ENCODE measurements around the gene DYNC1H1. TPM values are rescaled to one million over a fixed set of nuclear protein-coding genes. Genes with fewer than 3 reads are reported as not detected.
A peak's percentile ranks its signal among the peaks of the same experiment; 100 is the strongest.

The DYNC1H1 gene
- total RNA-seq, 2 donors from 2014 or later, result 421 to 510 TPM

DNA sequence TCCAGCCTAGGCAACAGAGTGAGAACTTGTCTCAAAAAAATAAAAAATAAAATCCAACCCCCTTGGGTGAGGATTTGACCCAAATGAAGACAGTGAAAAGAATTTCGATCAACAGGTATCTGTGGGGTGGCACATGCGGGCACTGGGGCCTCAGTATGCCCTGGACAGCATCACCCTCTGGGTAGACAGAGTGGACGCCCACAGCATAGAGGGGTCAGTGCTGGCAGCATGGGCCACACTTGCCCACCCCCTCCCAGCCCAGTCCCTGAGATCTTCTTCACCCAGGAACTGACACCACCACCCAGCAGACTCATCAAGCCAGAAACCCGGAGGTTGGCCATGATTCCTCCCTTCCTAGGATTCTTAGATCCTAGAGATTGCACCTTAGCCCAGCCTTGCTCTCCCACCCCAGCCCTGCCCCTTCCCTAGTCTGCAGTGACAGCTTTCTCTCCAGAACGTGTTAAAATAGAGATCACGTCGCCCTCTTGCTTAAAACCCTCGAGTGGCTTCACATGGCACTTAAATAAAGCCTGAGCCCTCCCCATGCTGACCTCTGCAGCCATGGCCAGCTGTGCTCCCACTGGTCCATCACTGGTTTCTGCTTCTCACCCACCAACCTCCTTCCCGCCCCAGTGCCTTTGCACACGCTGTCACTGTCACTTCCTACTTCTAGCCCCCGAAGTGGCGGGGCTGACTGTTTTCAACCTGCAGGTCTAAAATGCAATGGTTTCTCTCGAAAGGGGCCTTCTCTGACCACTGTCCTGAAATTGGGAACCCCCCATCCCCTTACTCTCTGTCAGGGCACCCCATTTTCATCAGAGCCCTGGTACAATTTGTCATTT lies 26.2 kb upstream of the DYNC1H1 start:
- DNase-seq (ENCODE audit: low spot score), result peak; percentile 76
- intact Hi-C loops (cut with DNase I), result no loop called here

DNA sequence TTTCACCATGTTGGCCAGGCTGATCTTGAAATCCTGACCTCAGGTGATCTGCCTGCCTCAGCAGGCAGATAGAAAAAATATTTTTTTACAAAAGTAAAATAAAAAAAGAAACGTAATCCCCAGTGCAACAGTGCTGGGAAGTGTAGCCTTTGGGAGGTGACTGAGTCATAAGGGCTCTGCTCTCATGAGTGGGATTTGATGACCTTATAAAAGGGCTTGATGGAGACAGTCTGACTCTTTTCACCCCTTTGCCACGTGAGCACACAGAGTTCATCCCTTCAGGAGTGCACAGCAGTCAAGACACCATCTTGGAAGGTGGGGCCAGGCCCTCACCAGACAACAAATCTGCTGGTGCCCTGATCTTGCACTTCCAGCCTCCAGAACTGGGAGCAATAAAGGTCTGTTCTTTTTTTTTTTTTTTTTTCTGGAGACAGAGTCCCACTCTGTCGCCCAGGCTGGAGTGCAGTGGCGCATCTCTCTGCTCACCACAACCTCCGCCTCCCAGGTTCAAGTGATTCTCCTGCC lies 24.7 kb upstream of the DYNC1H1 start:
- intact Hi-C loops (cut with DNase I), result no loop called here
- peak; percentile 8 for DNase-seq (ENCODE audit: low spot score)

DNA sequence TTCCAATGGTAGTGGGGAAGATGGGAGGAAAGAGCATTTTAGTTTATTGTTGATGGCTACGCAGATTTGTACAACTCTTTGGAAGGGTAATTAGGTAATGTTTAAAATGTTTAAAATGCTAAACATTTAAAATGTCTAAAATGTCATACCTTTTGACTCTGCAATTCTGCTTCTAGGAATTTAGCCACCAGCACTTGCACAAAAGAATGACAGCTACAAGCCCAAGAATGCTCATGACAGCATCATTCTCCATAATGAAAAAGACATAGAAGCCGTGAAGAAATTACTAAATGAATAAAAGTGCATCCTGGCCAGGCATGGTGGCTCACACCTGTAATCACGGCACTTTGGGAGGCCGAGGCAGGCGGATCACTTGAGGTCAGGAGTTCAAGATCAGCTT lies 19.9 kb upstream of the DYNC1H1 start:
- DNase-seq (ENCODE audit: low spot score), result no peak
- intact Hi-C loops (cut with DNase I), result no loop called here

DNA sequence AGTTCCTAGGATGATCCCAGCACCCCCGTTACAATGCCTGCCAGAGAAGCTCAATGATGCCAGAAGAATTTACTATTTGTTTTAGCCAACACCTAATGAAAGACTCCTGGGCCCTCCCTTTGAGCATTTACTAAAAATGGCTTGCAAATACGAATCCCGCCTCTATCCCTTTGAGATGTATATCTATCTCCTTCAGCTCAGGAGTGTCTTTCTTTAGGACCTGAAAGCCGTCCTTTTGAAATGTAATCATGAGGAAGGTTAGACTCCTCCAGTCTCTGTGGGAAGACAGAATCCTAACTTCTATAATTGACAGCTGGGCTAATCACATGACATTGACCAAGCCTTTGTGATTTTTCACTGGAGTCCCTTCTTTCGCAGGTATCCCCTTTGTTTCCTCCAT lies 19.2 kb upstream of the DYNC1H1 start:
- intact Hi-C loops (cut with DNase I), result no loop called here
- no peak for DNase-seq (ENCODE audit: low spot score)

DNA sequence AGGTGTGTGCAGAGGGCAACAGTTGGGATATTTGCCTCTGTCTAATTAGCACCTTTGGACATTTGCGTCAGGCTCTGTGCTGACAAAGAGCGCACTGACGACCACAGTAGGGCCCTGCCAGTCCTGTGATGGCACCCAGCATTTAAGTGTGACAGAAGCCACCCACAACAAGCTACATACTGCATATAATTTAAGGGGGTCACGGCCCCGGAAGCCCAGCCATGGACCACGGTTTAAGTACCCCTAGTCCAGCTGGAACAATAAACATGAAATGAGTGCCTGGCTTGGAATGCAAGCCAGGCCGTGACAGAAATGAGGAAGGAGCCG lies 16.8 kb upstream of the DYNC1H1 start:
- DNase-seq (ENCODE audit: low spot score), result no peak
- intact Hi-C loops (cut with DNase I), result no loop called here

DNA sequence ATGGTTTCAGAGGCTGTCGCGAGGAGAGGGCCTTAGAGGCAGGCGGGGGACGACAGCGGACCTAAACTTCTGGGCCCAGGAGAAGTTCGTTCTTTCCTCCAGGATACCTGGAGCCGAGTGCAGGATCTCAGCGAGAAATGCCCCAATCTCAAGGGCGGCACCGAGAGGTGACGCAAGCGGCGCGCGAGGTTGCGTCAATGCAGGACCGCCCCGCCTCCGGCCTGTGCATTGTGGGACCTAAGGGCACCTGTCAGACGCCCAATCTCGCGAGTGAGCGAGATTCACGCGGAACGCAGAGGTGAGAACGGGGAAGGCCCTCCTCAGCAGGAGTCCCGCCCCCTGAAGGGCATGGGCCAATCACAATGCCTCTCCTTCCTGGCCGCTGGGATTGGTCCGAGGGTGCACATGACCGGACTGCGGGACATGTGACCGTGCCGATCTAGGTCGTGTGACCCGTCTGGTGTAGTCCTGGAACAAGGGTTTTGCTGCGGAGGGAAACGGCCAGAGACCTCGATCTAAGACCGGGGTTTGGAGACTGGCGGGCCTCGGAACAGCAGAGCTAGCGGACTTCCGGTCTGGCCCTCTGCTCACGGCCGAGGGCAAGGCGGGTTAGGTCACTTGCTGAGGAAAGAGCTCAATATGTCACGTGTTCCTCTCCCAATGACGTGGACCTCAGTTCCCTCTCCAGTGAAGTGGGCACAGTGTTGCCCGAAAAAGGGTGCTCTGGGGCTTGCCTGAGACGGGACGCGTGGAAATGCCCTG lies 16.3 kb upstream of the DYNC1H1 start:
- intact Hi-C loops (cut with DNase I), result no loop called here
- peak; percentile 100 for DNase-seq (ENCODE audit: low spot score)

DNA sequence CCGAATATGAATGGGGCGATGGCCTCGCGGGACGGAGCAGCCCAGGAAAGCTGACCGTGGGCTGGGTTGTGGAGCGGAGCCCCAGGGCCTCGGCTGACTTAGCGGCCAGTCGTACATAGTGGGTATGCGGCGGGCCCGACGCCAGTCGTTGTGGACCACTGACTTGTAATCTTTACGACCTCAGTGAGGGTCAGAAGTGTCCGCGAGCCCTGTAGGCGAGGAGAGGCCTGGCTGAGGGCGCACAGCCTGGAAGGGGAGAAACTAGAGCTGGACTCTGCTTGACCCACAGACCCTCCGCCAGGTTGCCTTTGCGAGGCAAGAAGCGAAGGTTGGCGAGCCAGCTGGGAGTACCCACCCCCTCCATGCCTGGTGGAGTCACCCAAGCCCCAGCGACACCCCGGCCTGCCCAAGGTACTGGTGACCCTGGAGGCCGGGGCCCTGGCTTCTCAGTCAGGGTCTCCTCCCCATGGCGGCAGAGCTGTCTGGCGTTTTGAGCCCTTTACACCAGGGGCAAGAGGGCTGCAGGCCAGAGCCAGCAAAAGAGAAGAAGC lies 15.6 kb upstream of the DYNC1H1 start:
- DNase-seq (ENCODE audit: low spot score), result peak; percentile 83
- intact Hi-C loops (cut with DNase I), result no loop called here

DNA sequence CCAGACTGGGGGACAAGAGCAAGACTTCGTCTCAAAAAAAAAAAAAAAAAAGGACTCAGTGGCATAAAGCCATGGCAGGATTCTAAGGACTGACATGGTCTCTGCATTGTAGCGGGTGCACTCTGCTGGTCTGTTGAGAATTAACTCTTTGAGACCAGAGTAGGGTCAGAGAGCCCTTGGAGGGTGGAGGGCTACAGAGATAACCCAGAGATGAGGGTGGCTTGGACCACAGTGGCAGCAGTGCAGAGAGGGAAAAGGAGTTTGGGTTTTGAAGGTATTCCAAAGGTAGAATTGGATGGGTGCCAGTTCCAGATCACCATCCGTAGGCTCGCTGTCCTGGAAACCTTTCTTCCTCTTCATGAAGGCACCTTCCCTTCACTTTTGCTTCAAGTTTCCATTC lies 14.3 kb upstream of the DYNC1H1 start:
- intact Hi-C loops (cut with DNase I), result loop anchor here in 1 of 2 donors (10.0 kb wide), 1 partner anchor 145 kb away; no protein-coding TSS in a partner anchor
- no peak for DNase-seq (ENCODE audit: low spot score)

DNA sequence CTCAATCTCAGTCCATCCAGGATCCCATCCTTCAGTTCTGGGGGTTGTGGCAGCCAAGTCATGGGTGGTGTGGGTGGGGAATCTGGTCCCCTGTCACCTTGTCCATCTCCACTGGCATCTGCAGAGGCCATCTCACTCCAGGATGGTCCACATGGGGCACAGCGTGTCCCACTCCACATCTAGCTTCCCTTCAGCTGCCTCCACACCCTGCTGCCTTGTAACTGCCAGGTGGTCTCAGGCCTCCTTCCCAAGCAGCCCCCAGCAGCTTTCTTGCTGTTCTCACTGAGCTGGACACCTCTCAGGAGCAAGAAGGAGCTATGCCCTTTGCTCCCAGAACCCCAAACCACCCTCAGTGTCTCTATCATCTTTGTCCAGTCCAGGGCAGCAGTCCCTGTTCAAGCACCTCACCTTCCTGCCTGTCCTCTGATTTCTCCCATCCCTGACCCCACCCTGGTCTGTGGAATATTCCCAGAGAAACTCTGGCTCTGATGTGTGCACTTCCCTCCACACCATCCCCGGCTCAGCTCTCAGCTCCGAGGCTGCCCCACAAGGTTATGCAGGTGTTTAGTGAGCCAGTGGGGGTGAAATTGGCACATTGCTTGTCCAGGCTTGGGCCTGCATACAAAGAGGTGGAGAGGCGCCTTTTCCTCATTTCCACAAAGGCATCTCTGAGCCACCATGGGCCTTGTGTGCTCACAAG lies 13.7 kb upstream of the DYNC1H1 start:
- peak; percentile 45 for DNase-seq (ENCODE audit: low spot score)
- intact Hi-C loops (cut with DNase I), result loop anchor here in 1 of 2 donors (10.0 kb wide), 1 partner anchor 144 kb away; no protein-coding TSS in a partner anchor

DNA sequence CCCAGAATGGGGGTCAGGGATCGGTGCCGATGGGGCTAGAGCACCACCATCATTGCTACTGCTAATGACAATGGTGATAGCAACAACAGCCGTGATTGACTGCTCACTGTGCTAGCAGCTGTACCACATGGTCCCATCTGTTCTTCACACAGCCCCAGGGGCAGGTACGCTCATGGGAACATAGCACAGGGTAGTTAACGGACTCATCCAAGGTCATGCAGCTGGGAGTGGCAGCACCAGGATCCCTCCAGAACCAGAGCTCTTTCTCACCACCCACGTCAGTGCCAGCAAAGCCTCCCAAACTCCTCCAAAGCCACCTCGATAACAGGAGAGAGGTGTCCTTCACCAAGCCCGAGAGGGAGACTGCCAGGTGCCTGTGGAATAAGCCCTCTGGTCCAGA lies 11.2 kb upstream of the DYNC1H1 start:
- DNase-seq (ENCODE audit: low spot score), result peak; percentile 56
- intact Hi-C loops (cut with DNase I), result loop anchor here in 1 of 2 donors (10.0 kb wide), 1 partner anchor 142 kb away; no protein-coding TSS in a partner anchor

DNA sequence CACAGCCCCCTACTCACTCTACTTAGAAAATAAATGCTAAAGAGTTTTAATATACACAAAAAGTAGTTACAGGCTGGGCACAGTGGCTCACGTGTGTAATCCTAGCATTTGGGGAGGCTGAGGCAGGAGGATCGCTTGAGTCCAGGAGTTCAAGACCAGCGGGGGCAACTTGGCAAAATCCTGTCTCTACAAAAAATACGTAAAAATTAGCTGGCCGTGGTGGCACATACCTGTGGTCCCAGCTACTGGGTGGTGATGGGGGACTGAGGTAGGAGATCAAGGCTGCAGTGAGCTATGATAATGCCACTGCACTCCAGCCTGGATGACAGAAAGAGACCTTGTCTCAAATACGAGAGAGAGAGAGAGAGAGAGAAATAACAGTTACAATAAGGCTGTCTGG lies 9.9 kb upstream of the DYNC1H1 start:
- DNase-seq (ENCODE audit: low spot score), result peak; percentile 55
- intact Hi-C loops (cut with DNase I), result loop anchor here in 1 of 2 donors (10.0 kb wide), 1 partner anchor 140 kb away; no protein-coding TSS in a partner anchor

DNA sequence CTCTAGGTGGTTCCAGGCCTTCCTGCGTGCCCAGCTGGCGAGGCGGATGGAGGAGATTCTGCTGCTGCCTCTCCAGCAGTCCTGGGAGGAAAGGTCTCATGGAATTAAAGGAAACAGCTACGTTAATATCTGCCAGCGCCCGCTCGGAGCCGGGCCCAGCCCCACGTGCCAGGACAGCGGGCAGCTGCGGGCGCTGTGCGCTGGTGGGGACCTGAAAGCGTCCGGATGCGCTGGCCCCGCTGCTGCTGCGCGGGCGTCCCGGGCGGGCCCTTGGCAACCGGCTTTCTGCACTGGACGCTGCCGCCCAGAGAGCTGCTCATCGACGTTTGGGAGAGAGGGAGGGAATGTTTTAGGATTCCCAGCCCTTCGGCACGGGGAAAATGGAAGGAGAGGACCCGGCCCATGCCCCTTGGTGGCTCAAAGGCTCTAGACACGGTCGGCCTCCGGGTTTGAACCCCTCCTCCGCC lies 8.6 kb upstream of the DYNC1H1 start:
- intact Hi-C loops (cut with DNase I), result loop anchor here in 1 of 2 donors (10.0 kb wide), 1 partner anchor 139 kb away; no protein-coding TSS in a partner anchor
- DNase-seq (ENCODE audit: low spot score), result peak; percentile 73

DNA sequence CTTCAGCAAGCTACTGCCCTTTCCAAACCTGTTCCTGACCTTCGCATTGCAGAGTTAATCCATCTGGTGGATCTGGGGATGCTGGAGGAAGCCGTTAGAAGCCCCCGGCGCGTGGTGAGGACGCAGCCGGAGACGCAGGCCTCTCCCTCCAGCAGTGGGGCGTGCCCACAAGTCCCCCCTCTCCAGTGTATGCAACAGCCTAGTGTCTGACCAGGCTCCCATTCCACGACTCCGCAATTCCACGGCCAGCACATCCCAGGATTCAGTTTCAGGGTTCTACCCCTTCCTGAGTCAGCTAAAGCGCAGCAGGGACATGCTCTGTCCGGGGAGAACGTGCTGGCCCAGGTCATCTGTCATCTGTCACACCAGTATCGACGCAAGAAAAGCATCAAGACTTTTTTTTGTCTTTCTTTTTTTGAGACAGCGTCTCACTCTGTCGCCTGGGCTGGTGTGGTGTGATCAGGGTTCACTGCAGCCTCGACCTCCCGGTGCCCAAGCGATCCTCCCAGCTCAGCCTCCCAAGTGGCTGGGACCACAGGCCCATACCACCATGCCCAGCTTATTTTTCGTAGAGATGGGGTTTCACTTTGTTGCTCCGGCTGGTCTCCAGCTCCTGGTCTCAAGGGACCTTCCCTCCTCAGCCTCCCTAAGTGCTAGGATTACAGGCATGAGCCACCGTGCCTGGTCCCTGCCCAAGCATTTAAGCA lies 8.0 kb upstream of the DYNC1H1 start:
- intact Hi-C loops (cut with DNase I), result loop anchor here in 1 of 2 donors (10.0 kb wide), 1 partner anchor 138 kb away; no protein-coding TSS in a partner anchor
- DNase-seq (ENCODE audit: low spot score), result peak; percentile 55

DNA sequence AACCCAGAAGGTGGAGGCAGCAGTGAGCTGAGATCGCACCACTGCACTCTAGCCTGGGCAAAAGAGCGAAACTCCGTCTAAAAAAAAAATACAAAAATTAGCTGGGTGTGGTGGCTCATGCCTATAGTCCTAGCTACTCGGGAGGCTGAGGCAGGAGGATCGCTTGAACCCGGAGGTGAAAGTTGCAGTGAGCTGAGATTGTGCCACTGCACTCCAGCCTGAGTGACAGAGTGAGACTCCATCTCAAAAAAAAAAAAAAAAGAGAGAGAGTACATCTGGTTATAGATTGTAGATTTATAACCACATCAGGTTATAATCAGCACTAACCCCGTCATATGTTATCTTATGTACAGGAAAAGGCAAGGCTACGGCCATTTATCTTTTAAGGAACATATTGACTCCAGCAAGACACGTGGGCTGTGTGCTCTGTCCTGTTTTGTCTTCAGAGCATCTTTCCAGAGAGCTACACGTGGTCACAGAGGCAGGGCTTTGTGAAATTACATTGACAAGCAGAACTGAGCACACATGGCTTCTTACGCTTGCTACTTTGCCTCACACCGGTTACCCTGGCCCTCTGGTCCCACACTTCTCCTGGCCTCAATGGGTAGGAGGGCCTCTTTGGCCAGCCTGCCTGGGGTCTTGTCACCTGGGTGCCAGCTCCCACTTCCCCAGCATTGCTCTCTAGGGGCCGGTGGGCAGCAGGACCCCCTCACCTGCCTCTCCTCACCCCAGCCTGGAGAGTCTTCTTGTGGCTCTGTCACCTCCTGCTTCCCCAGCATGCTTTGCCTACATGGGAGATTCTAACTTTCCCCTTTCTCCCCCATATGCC lies 6.8 kb upstream of the DYNC1H1 start:
- DNase-seq (ENCODE audit: low spot score), result peak; percentile 51
- intact Hi-C loops (cut with DNase I), result loop anchor here in 1 of 2 donors (10.0 kb wide), 1 partner anchor 137 kb away; no protein-coding TSS in a partner anchor

DNA sequence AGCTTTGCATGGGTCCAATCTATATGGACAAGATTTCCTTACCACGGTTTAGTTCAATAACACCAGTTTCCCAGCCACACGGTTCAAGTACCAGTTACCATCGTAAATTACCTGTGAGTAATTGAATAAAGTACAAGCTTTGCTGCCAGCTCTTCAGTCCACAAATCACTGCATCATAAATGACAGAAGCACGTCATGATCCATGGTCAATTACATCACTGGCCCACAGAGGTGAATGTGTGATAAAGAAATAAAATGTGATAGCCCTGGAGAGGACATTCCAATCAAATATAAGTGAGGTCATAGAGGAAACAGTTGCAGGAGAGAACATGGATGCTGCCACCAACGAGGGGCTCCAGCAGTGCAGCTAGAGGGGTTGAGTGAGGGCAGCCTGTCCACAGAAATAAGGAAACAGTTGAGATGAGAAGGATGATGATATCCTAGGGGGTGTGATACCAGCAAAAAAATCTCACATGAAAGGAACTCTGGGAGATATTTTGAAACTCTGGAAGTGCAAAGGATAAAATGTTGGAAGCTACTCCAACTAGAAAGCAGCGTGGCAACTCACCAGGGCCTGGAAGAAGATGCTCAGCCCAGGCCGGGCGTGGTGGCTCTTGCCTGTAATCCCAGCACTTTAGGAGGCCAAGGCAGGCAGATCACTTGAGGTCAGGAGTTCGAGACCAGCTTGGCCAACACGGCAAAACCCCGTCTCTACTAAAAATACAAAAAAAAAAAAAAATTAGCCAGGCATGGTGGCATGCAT lies 5.8 kb upstream of the DYNC1H1 start:
- intact Hi-C loops (cut with DNase I), result loop anchor here in 1 of 2 donors (10.0 kb wide), 1 partner anchor 136 kb away; no protein-coding TSS in a partner anchor
- peak; percentile 84 for DNase-seq (ENCODE audit: low spot score)

DNA sequence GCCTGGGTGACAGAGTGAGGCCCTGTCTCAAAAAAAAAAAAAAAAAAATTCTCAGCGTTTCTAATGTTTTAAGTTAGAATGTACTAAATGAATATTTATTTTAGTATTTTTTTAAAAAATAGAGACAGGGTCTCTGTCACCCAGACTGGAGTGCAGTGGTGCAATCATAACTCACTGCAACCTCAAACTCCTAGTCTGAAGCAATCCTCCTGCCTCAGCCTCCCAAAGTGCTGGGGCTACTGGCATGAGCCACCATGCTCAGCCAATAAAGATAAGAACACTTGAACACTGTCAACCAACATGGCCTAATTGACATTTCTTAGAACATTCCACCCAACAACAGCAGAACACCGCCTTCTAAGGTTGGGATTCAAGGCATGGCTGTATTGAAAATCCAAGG lies 5.1 kb upstream of the DYNC1H1 start:
- intact Hi-C loops (cut with DNase I), result loop anchor here in 1 of 2 donors (10.0 kb wide), 1 partner anchor 136 kb away; no protein-coding TSS in a partner anchor
- DNase-seq (ENCODE audit: low spot score), result no peak
